Small intestine (tissue), 7 donors: ENCODE results near the gene SGO2. TPM values are rescaled to one million over a fixed set of nuclear protein-coding genes. Genes with fewer than 3 reads are reported as not detected.

Experiments used
- DNase-seq, 2 donors: peaks; one replicate each; pipeline versions ENCODE4 v3.0.0 to v3.0.0-alpha.2; 2013
- FAIRE-seq: peaks from 2 replicates; lab custom pipeline; 2012; peaks lifted over from hg19 to GRCh38; lab: Jason Lieb, UNC
- H3K27ac ChIP-seq, 3 donors: one replicate each; pipeline ENCODE4 v1.5.1; 2013; ENCODE audit warnings: low read length in 2 of 3, mild to moderate bottlenecking in 2 of 3, control low read depth in 1 of 3, inconsistent platforms in 1 of 3, low read depth in 1 of 3, moderate library complexity in 1 of 3
- H3K27me3 ChIP-seq, 3 donors: one replicate each; pipeline ENCODE4 v1.6.1; 2013; ENCODE audit warnings: low read length in 3 of 3, inconsistent platforms in 1 of 3; ENCODE audit not compliant: control insufficient read depth in 3 of 3, insufficient read depth in 3 of 3
- H3K36me3 ChIP-seq, 3 donors: one replicate each; pipeline ENCODE4 v1.6.1; 2013; ENCODE audit warnings: low read length in 3 of 3, inconsistent platforms in 1 of 3, low read depth in 1 of 3, mild to moderate bottlenecking in 1 of 3, moderate library complexity in 1 of 3; ENCODE audit not compliant: control insufficient read depth in 3 of 3, insufficient read depth in 2 of 3
- H3K4me1 ChIP-seq, 3 donors: one replicate each; pipeline ENCODE4 v1.6.1; 2013; ENCODE audit warnings: low read length in 2 of 3, inconsistent platforms in 1 of 3, low read depth in 1 of 3, mild to moderate bottlenecking in 1 of 3, moderate library complexity in 1 of 3; ENCODE audit not compliant: control insufficient read depth in 3 of 3, insufficient read depth in 2 of 3
- H3K4me3 ChIP-seq, 3 donors: one replicate each; pipeline ENCODE4 v1.5.1; 2013; ENCODE audit warnings: low read length in 3 of 3, control low read depth in 1 of 3, inconsistent platforms in 1 of 3, low read depth in 1 of 3, mild to moderate bottlenecking in 1 of 3, moderate library complexity in 1 of 3
- H3K9me3 ChIP-seq, 2 donors: one replicate each; pipeline ENCODE4 v1.6.1; 2013; ENCODE audit warnings: low read depth in 1 of 2, low read length in 1 of 2; ENCODE audit not compliant: control insufficient read depth in 2 of 2, insufficient read depth in 1 of 2
- WGBS, 3 donors: extraction: QIAGEN DNeasy Blood & Tissue Kit; methylation state at CpG; one replicate each; pipeline ENCODE4 v1.1.7; 2013; 5-methylcytosine and 5-hydroxymethylcytosine counted together
- polyA plus RNA-seq, 4 donors: library from polyadenylated mRNA; stranded (reverse) in 3 of 4; unstranded in 1 of 4; fragments of 200-250 nt in 3 of 4; fragments of 120-200 nt in 1 of 4; gene quantifications; one replicate each; pipeline versions ENCODE4 v1.2.1 to v1.2.3, GENCODE V29; 2013
- donor health status: healthy with polysubstance abuse.
- donor health status: control.
- donor health status: control.
- donor health status: Bipolar disorder and iron deficiency.
- donor health status: healthy.

Gene SGO2
- polyA plus RNA-seq, 4 donors, result 0.27 to 6.4 (median 3.2) TPM

DNA sequence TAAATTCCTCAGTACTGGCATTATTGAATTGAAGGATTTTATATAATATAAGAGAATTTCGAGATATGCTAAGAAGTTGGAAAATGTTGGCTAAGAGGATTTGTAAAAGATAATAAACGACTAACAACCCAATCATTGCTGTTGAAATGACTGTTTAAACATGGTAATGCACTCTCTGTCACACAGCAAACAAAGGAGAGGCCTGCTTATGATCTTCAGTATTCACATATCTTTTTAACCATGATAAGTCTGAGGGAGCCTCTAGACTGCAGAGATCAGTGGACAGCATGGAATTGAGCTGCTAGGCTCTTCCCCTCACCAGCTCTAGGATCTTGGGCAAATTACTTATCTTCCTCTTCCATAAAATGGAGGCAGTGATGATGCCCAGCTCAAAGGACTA, 18.8 kb upstream of the SGO2 start:
- H3K27me3 ChIP-seq, result no peaks in the 10 kb centered on the region
- 60 to 72% (median 60%) methylated on average over 2 of the region's 2 CpGs for WGBS, 3 donors
- no peak overlapping the region for H3K4me3 ChIP-seq
- DNase-seq (peak; percentile 18 to 50), FAIRE-seq (no peak)
- H3K4me1 ChIP-seq, result peaks cover 0 to 11% (median 8%) of the 10 kb centered on the region in 3 donors
- peaks cover 0 to 10% (median 0%) of the 10 kb centered on the region in 3 donors for H3K36me3 ChIP-seq
- peak overlapping the region in 1 of 3 donors; percentile 30 for H3K27ac ChIP-seq
- no peaks in the 10 kb centered on the region for H3K9me3 ChIP-seq

DNA sequence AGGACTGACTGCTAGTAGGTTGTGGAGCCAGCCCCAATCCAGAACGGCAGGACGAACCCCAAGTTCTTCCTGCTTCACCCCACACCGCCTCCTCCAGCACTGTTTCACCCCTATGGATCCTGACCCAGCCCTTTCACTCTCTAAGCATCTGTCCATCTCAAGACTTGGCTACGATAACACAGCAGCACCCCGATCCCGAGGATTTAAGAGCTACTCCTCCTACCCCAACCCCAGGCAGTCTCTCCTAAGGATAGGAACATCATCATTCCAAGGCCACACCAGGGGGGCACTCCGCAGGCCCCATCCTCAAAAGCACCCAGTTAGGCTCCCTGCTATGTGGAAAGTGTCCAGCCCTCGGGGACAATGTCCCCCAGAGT, 16.8 kb upstream of the SGO2 start:
- H3K27ac ChIP-seq, result peak overlapping the region; percentile 70 to 89 (median 80)
- WGBS, 3 donors, result 8 to 27% (median 10%) methylated on average over 8 of the region's 8 CpGs

DNA sequence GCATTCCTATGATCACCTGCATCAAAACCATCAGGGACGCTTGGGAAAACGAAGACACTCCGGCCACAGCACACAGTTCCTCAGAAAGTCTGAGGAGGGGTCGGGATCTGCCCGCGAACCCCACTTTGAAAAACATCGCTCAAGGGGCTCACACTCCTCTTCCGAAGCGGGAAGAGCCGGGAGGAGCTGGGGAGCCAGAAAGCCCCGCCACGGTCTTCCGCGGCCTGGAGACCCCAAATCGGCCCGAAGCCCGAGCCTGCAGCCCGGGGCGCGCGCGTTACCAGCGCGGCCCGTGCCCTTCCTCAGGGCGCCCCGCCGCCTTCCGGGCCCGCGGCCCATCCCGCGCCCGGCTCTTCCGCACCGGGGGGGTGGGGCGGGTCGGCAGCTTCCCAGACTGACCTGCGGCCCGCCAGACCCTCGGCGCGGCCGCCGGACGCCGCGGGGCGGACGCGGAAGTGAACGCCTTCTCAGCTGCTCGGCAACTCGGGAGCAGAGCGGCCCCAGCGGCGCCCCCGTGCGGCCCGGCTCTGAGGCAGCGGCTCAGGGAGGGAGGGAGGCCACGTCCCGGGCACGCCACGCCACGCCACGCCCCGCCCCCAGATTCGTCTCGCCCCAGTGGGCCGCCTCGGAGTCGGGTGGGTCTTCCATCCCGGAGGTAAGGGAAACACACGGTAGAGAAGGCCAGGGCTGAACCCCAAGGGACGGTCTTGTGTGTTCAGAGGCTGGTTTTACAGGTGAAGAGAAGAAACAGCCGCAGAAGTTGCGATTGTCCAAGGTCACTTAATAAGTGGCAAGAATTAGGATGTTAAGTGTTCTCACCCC, 16.2 kb upstream of the SGO2 start, which contains the start of gene KCTD18:
TSS of gene KCTD18 (minus strand) at position 457 of the 822 bp plus-strand sequence. CDS start 3,052 bp downstream, outside the sequence.
- peak; percentile 86 to 96 for DNase-seq
- Histone ChIP-seq H3K4me3 (peak within 1 kb of the TSS; percentile 67 to 94 (median 82)), H3K4me1 (peaks cover 0 to 11% (median 8%) of the 10 kb centered on the region in 3 donors), H3K9me3 (no peaks in the 10 kb centered on the region), H3K36me3 (peaks cover 0 to 2% (median 0%) of the 10 kb centered on the region in 3 donors), H3K27ac (peak within 1 kb of the TSS; percentile 70 to 89 (median 80)), H3K27me3 (no peaks in the 10 kb centered on the region)
- no peak for FAIRE-seq
- 0% methylated on average over 50 to 78 of the region's 78 CpGs for WGBS, 3 donors

More for the DNA sequence above, 16.8 kb upstream of the SGO2 start:
- Histone ChIP-seq H3K4me3 (peak overlapping the region; percentile 67 to 94 (median 82)), H3K9me3 (no peaks in the 10 kb centered on the region), H3K27me3 (no peaks in the 10 kb centered on the region), H3K36me3 (peaks cover 0 to 4% (median 0%) of the 10 kb centered on the region in 3 donors), H3K4me1 (peaks cover 0 to 11% (median 8%) of the 10 kb centered on the region in 3 donors)
- no peak for FAIRE-seq
- DNase-seq, result peak in 1 of 2 donors; percentile 23

DNA sequence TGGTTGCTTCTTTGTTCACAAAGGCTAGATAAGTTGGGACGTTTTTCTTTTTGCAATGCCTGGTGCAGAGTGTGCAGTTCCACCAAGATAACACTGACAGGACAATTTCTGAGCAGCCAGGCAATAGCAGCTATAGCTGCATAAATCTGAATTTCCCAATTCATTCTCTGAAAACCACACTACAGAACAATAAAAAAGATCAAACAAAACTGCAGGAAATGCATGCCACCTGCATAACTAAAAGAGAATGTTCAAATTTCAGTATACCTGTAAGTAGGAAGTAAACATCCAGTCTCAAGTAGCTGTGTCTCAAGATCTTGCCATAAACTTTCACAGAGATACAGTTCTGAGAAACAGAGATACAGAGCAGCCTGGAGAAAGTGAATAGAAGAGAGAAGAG, 10.9 kb upstream of the SGO2 start:
- no peak overlapping the region for H3K27ac ChIP-seq
- no peaks in the 10 kb centered on the region for H3K27me3 ChIP-seq
- peaks cover 0 to 5% (median 0%) of the 10 kb centered on the region in 3 donors for H3K4me1 ChIP-seq
- H3K9me3 ChIP-seq, result peaks cover 0 to 7% of the 10 kb centered on the region in 2 donors
- WGBS, 3 donors, result 15 to 17% (median 16%) methylated on average over 1 of the region's 1 CpG
- H3K4me3 ChIP-seq, result no peak overlapping the region
- H3K36me3 ChIP-seq, result no peaks in the 10 kb centered on the region
- DNase-seq, result no peak
- FAIRE-seq, result no peak

DNA sequence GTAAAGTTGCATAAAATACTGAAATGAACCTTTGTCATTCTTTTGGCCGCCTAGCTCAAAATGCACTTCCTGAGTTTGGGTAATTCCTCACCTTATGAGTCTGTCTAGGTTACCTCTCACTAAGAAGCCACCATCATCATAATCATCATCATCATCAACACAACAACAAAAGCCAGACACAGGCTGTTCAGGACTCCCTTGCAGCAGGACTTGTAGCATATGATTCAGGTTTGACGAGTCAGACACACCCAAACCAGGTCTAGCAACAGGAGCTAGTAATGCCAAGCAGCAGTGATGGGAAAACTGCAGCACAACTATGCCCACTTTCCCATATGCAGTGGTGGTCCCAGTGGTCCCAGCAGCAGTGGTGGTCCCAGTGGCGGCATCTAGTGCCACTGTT, 2.8 kb upstream of the SGO2 start:
- H3K27me3 ChIP-seq, result no peaks in the 10 kb centered on the region
- WGBS, 3 donors, result 58 to 74% (median 71%) methylated on average over 3 of the region's 3 CpGs
- H3K9me3 ChIP-seq, result no peaks in the 10 kb centered on the region
- DNase-seq, result peak; percentile 5 to 43
- no peaks in the 10 kb centered on the region for H3K36me3 ChIP-seq
- no peak for FAIRE-seq
- peak overlapping the region in 1 of 3 donors; percentile 14 for H3K27ac ChIP-seq
- H3K4me1 ChIP-seq, result peaks cover 1 to 15% (median 4%) of the 10 kb centered on the region in 3 donors
- H3K4me3 ChIP-seq, result no peak overlapping the region

DNA sequence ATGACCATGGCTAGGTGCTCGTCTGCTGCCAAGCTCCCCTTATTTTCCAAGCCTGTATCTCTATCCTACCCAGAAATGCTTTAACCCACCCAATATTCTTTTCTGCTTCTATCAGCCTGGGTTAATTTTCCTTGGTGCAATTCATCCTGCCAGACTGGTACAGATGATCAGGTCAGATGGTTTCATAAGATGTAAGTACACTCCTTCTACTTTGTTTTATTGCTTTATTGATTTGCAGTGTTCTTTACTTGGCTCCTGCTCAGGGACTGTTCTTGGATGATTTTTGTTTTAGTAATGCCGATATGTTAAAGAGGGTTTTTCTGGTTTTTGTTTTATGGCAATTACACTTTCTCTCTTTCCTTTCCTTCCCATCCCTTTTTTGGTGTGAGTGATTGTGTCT, 2.4 kb upstream of the SGO2 start:
- Histone ChIP-seq H3K36me3 (no peaks in the 10 kb centered on the region), H3K27me3 (no peaks in the 10 kb centered on the region), H3K4me3 (no peak overlapping the region), H3K4me1 (peaks cover 1 to 15% (median 4%) of the 10 kb centered on the region in 3 donors), H3K27ac (peak overlapping the region in 1 of 3 donors; percentile 14), H3K9me3 (no peaks in the 10 kb centered on the region)
- WGBS, 3 donors, result 21 to 49% (median 39%) methylated on average over 2 of the region's 2 CpGs
- DNase-seq (peak; percentile 12 to 66), FAIRE-seq (no peak)

DNA sequence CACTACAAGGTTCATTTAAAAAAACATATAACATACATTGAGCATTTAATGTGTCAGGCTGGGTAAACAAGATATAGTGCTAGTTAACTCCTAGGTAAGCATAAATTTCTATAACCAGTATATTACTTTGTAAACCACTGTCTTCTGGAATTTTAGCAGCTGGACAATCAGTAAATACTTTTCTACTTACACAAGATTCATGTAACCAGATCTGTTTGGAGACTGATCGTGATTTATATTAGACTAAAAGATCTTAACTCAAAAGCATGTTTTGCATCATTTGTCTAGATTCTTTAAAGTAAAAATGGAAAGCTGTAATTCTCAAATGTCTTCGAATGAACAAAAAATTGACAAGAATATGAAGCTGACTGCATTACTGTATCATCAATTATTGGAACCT, 941 bp upstream of the SGO2 start:
- Histone ChIP-seq H3K27ac (no peak overlapping the region), H3K4me3 (no peak overlapping the region), H3K27me3 (no peaks in the 10 kb centered on the region), H3K4me1 (peaks cover 1 to 15% (median 4%) of the 10 kb centered on the region in 3 donors), H3K36me3 (no peaks in the 10 kb centered on the region), H3K9me3 (no peaks in the 10 kb centered on the region)
- no peak for FAIRE-seq
- WGBS, 3 donors, result 27 to 45% (median 35%) methylated on average over 2 of the region's 2 CpGs
- DNase-seq, result no peak

DNA sequence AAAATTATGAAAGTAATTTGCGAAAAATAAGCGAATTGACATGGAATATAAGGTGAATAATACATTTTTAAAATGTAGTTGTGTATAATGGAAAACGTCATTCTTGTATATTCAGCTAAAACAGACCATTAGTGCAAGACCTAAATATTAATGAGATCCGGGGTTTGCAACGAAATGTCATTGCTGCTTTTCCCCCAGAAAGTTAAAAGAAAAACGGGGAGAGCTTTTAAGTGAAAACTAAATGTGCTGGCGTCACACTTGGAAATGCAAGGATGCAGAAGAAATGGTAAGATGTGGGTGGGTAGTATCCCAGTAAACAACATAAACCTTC, 491 bp upstream of the SGO2 start:
- peaks cover 1 to 15% (median 4%) of the 10 kb centered on the region in 3 donors for H3K4me1 ChIP-seq
- DNase-seq (no peak), FAIRE-seq (no peak)
- no peaks in the 10 kb centered on the region for H3K36me3 ChIP-seq
- H3K27ac ChIP-seq, result peak overlapping the region in 2 of 3 donors; percentile 69
- no peaks in the 10 kb centered on the region for H3K9me3 ChIP-seq
- no peaks in the 10 kb centered on the region for H3K27me3 ChIP-seq
- peak overlapping the region; percentile 71 to 80 (median 80) for H3K4me3 ChIP-seq
- WGBS, 3 donors, result 16% methylated on average over 7 of the region's 7 CpGs
